ENCODE data around the gene GINS3.

- TF ChIP-seq, protein P1, sequence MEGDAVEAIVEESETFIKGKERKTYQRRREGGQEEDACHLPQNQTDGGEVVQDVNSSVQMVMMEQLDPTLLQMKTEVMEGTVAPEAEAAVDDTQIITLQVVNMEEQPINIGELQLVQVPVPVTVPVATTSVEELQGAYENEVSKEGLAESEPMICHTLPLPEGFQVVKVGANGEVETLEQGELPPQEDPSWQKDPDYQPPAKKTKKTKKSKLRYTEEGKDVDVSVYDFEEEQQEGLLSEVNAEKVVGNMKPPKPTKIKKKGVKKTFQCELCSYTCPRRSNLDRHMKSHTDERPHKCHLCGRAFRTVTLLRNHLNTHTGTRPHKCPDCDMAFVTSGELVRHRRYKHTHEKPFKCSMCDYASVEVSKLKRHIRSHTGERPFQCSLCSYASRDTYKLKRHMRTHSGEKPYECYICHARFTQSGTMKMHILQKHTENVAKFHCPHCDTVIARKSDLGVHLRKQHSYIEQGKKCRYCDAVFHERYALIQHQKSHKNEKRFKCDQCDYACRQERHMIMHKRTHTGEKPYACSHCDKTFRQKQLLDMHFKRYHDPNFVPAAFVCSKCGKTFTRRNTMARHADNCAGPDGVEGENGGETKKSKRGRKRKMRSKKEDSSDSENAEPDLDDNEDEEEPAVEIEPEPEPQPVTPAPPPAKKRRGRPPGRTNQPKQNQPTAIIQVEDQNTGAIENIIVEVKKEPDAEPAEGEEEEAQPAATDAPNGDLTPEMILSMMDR (IDR thresholded peaks at IDR 0.05): no peak
- TF ChIP-seq POLR2A (IDR thresholded peaks at IDR 0.05): no peak
These were observed 41.3 kb downstream of the GINS3 start for GRCh38 chr16:58433569-58433951.

All from adrenal gland (tissue), 5 donors.